GM10266 (cell line): ENCODE data around the gene CD276.

ENCODE experiments used
- DNase-seq: peaks from one replicate; pipeline ENCODE4 v3.0.0; 2012; ENCODE audit errors: extremely low spot score
- TF ChIP-seq, protein P1 (sequence below): IDR thresholded peaks from 2 replicates; pipeline ENCODE4 v1.5.1; 2012; ENCODE audit warnings: mild to moderate bottlenecking, low read depth; ENCODE audit not compliant: control insufficient read depth, insufficient read depth; ENCODE audit errors: missing control alignments

CD276 gene

DNA sequence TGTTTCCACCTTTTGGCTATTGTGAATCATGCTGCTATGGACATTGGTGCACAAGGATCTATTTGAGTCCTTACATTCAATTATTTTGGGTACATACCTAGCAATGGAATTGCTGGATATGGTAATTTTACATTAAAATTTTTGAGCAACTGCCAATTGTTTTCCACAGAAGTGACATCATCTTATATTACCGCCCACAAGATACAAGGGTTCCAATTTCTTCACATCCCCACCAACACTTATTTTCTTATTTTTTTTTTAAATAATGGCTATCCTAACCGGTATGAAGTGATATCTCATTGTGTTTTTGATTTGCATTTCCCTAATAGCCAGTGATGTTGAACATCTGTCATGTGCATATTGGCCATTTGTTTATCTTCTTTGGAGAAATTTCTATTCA lies 28.5 kb upstream of the CD276 start:
- TF ChIP-seq, protein P1, sequence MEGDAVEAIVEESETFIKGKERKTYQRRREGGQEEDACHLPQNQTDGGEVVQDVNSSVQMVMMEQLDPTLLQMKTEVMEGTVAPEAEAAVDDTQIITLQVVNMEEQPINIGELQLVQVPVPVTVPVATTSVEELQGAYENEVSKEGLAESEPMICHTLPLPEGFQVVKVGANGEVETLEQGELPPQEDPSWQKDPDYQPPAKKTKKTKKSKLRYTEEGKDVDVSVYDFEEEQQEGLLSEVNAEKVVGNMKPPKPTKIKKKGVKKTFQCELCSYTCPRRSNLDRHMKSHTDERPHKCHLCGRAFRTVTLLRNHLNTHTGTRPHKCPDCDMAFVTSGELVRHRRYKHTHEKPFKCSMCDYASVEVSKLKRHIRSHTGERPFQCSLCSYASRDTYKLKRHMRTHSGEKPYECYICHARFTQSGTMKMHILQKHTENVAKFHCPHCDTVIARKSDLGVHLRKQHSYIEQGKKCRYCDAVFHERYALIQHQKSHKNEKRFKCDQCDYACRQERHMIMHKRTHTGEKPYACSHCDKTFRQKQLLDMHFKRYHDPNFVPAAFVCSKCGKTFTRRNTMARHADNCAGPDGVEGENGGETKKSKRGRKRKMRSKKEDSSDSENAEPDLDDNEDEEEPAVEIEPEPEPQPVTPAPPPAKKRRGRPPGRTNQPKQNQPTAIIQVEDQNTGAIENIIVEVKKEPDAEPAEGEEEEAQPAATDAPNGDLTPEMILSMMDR, result no peak
- no peak for DNase-seq

- DNase-seq, result no peak
- TF ChIP-seq, protein P1, result no peak
Measured at GRCh38 chr15:73658645-73659044, 25.5 kb upstream of the CD276 start.

DNA sequence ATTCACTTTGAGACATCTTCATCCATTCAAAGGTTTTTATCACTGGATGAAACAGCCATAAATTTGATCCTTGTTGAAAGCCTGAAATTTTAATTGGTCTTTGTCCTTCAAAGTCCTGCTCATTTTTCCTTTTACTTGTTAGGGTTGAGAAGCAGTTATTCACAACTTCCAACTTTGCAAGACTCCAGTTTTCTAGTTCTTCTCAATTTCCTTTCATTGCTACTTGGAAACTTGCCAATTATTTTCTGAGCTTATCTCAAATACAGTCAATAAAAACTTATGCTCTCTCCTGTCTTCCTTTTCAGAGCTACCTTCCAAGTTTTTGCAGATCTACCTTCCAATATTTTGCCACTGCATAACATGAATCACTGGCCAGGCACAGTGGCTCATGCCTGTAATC lies 23.7 kb upstream of the CD276 start:
- no peak for DNase-seq
- TF ChIP-seq, protein P1, result no peak

DNA sequence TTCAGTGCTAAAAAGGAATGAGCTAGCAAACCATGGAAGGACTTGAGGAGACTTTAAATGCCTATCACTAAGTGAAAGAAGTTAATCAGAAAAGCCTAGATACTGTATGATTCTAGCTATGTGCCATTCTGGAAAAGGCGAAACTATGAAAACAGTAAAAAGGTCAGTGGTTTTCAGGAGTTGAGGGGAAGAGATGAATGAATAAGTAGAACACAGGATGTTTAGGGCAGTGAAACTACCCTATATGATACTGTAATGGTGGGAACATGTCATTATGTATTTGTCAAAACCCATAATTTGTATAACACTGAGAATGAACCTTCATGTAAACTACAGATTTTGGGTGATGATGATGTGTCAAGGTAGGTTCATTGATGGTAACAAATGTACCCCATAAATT lies 9.6 kb upstream of the CD276 start:
- TF ChIP-seq, protein P1, result no peak
- DNase-seq, result no peak

- TF ChIP-seq, protein P1, result peak; percentile 81
- DNase-seq, result peak; percentile 60
Measured at GRCh38 chr15:73677146-73677607, 7.0 kb upstream of the CD276 start.

DNA sequence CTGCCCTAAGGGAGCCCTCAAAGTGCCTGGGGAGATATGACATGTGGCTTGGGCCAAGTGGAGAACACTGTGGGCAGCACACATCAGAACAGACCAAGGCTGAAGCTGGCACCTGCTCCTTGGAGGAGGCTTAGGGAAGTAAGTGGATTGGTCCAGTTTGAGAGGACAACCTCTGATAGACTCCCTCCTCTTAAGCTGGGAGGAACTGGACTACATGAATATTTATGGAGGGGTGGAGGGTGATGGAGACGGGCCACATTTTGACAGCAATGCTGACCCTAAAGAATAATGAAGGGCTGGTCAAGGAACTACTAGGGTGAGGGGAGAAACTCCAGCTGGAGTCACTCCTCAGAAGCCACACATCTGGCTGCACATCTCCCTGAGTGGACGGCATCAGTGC lies 6.5 kb upstream of the CD276 start:
- TF ChIP-seq, protein P1, result no peak
- no peak for DNase-seq

DNA sequence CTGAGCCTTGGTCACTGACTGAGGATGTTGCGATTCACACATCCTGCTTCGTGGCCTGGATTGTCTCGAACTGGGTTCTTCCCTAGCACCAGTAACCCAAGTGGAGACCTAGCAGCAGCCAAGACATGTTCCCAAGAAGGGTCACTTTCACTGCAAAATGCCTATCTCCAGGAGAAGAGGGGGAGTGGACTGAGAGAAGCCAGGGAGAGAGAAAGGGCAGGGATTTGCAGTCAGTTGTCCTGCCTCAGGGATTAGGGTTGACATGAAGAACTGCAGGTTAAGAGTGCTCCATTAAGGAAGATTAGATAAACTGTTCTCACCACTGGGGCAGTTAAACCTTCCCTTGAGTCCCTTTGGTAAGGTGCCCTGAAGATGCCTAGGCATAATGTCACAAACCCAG lies 5.7 kb upstream of the CD276 start:
- TF ChIP-seq, protein P1, result no peak
- no peak for DNase-seq
